Astrocyte (in vitro differentiated cells and primary cell): ENCODE data around the gene CCHCR1.

ENCODE experiments used
- EZH2 ChIP-seq: IDR thresholded peaks from 2 replicates; pipeline ENCODE4 v1.6.1; 2012; ENCODE audit warnings: mild to moderate bottlenecking, low read length, inconsistent platforms; ENCODE audit not compliant: insufficient read depth
- TF ChIP-seq, protein P1 (sequence below): IDR thresholded peaks from 2 replicates; pipeline ENCODE4 v1.5.1; 2011; ENCODE audit warnings: low read depth, mild to moderate bottlenecking, inconsistent platforms, low read length, moderate library complexity; ENCODE audit not compliant: insufficient read depth

DNA sequence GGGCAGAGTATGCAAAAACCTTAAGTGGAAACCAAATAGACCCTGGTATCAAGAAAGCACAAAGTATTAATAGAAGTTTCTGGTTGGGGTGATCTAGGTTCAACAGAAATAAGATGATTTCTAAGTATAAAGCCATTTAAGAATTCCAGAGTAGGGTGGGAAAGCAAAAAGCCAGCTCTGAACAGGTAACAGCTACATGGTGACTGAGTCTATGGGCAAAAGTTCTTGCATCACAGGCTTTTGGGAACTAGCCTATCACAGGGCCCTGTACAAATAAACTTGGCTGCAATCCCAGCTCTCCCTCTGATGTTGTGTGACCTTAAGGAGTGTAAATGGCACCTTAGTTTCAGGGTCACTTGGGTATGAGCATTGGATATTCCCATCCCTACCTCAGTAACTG is 6.3 kb upstream of the CCHCR1 start:
- TF ChIP-seq EZH2: no peak
- TF ChIP-seq, protein P1, sequence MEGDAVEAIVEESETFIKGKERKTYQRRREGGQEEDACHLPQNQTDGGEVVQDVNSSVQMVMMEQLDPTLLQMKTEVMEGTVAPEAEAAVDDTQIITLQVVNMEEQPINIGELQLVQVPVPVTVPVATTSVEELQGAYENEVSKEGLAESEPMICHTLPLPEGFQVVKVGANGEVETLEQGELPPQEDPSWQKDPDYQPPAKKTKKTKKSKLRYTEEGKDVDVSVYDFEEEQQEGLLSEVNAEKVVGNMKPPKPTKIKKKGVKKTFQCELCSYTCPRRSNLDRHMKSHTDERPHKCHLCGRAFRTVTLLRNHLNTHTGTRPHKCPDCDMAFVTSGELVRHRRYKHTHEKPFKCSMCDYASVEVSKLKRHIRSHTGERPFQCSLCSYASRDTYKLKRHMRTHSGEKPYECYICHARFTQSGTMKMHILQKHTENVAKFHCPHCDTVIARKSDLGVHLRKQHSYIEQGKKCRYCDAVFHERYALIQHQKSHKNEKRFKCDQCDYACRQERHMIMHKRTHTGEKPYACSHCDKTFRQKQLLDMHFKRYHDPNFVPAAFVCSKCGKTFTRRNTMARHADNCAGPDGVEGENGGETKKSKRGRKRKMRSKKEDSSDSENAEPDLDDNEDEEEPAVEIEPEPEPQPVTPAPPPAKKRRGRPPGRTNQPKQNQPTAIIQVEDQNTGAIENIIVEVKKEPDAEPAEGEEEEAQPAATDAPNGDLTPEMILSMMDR: no peak
